Endothelial cell of umbilical vein (primary cell): ENCODE measurements around the gene HIRA. TPM values are rescaled to one million over a fixed set of nuclear protein-coding genes. Genes with fewer than 3 reads are reported as not detected.

ENCODE experiments used
- BruUV-seq: library from RNA; stranded (reverse); fragments of 400-500 nt; replicated peaks from 2 replicates; lab custom pipeline; 2021; lab: Mats Ljungman, UMichigan
- CTCF ChIA-PET: fragments of 300-600, 350-600 bp; sonication (Branson Sonifier 250); formaldehyde crosslinking; loops from one replicate; lab custom pipeline; 2021; ENCODE audit warnings: antibody characterized with exemption, inconsistent platforms; lab: Charles Lee
- POLR2A ChIA-PET: fragments of 300-600, 350-600 bp; sonication (Branson Sonifier 250); formaldehyde crosslinking; loops from one replicate; lab custom pipeline; 2021; ENCODE audit warnings: antibody characterized with exemption, inconsistent platforms; lab: Charles Lee
- DNase-seq: peaks from one replicate; pipeline ENCODE4 v3.0.0-alpha.2; 2011; ENCODE audit warnings: low read depth, low spot score
- FAIRE-seq: peaks from 2 replicates; lab custom pipeline; 2011; peaks lifted over from hg19 to GRCh38; lab: Jason Lieb, UNC
- H2AFZ ChIP-seq: 2 replicates; pipeline ENCODE4 v1.6.0; 2012; ENCODE audit warnings: low read depth, low read length, control low read depth, inconsistent platforms
- H3K27ac ChIP-seq: 2 replicates; pipeline ENCODE4 v1.5.1; 2011; ENCODE audit warnings: low read depth, mild to moderate bottlenecking, control low read depth, low read length, moderate library complexity; ENCODE audit not compliant: insufficient read depth
- H3K27me3 ChIP-seq, 2 experiments: 2 replicates each; pipeline versions ENCODE4 v1.6.0 to v1.6.1; 2011; ENCODE audit warnings: low read length in 2 of 2, mixed read lengths in 1 of 2; ENCODE audit not compliant: control insufficient read depth in 2 of 2, insufficient read depth in 2 of 2
- H3K36me3 ChIP-seq, 2 experiments: 2 replicates in 1 of 2; 3 replicates in 1 of 2; pipeline ENCODE4 v1.5.1; 2011; ENCODE audit warnings: low read length in 2 of 2, mild to moderate bottlenecking in 1 of 2, moderate library complexity in 1 of 2; ENCODE audit not compliant: control insufficient read depth in 2 of 2, insufficient read depth in 2 of 2; ENCODE audit errors: extremely low read depth in 1 of 2
- H3K4me1 ChIP-seq: 3 replicates; pipeline ENCODE4 v1.5.1; 2011; ENCODE audit warnings: mild to moderate bottlenecking, low read length; ENCODE audit not compliant: control insufficient read depth, insufficient read depth; ENCODE audit errors: extremely low read depth
- H3K4me2 ChIP-seq: 2 replicates; pipeline ENCODE4 v1.6.1; 2011; ENCODE audit warnings: low read length, control low read depth, mixed read lengths; ENCODE audit not compliant: insufficient read depth
- H3K4me3 ChIP-seq, 3 experiments: fragments of 200-600 bp in 1 of 3; sonication (generic), shearing (Covaris generic) in 1 of 3; replicated peaks in 1 of 3; 2 replicates each; pipeline ENCODE4 v1.5.1; 2011 to 2016; ENCODE audit warnings: control low read depth in 3 of 3, low read length in 3 of 3, mild to moderate bottlenecking in 2 of 3, inconsistent platforms in 1 of 3, low read depth in 1 of 3, moderate library complexity in 1 of 3; ENCODE audit not compliant: insufficient read depth in 1 of 3
- H3K79me2 ChIP-seq: 2 replicates; pipeline ENCODE4 v1.6.0; 2012; ENCODE audit warnings: low read length, inconsistent platforms; ENCODE audit not compliant: control insufficient read depth, insufficient read depth
- H3K9ac ChIP-seq: replicated peaks from 2 replicates; pipeline ENCODE3; 2011; ENCODE audit warnings: low read length, control low read depth; ENCODE audit not compliant: insufficient read depth; ENCODE audit errors: extremely low read depth
- H3K9me1 ChIP-seq: replicated peaks from 3 replicates; pipeline ENCODE4 v1.6.0; 2011; ENCODE audit warnings: mild to moderate bottlenecking, low read length; ENCODE audit not compliant: control insufficient read depth, insufficient read depth; ENCODE audit errors: extremely low read depth
- H3K9me3 ChIP-seq: replicated peaks from 2 replicates; pipeline ENCODE4 v1.5.1; 2012; ENCODE audit warnings: low read length, inconsistent platforms; ENCODE audit not compliant: control insufficient read depth, insufficient read depth
- H4K20me1 ChIP-seq: replicated peaks from 2 replicates; pipeline ENCODE3; 2011; ENCODE audit warnings: mild to moderate bottlenecking, low read length; ENCODE audit not compliant: control insufficient read depth, insufficient read depth; ENCODE audit errors: extremely low read depth
- EZH2 ChIP-seq: IDR thresholded peaks from 2 replicates; pipeline ENCODE4 v1.6.1; 2012; ENCODE audit warnings: borderline replicate concordance, low read depth, mild to moderate bottlenecking, moderate library complexity, low read length, inconsistent platforms; ENCODE audit not compliant: severe bottlenecking
- FOS ChIP-seq: IDR thresholded peaks from 2 replicates; pipeline ENCODE4 v1.6.1; 2011; ENCODE audit warnings: mild to moderate bottlenecking, low read length, moderate library complexity, borderline replicate concordance; ENCODE audit not compliant: insufficient read depth
- GATA2 ChIP-seq: IDR thresholded peaks from 2 replicates; pipeline ENCODE4 v1.7.0; 2011; ENCODE audit warnings: low read depth, mild to moderate bottlenecking, moderate library complexity, mixed read lengths, low read length; ENCODE audit not compliant: insufficient read length, insufficient read depth
- JUN ChIP-seq: IDR thresholded peaks from 2 replicates; pipeline ENCODE4 v1.6.1; 2011; ENCODE audit warnings: borderline replicate concordance, low read depth; ENCODE audit not compliant: insufficient read length, insufficient read depth
- MYC ChIP-seq: IDR thresholded peaks from one replicate; pipeline ENCODE4 v1.6.1; 2011; ENCODE audit warnings: mild to moderate bottlenecking, low read depth, low read length
- POLR2A ChIP-seq: IDR thresholded peaks from 2 replicates; pipeline ENCODE4 v1.6.1; 2012; ENCODE audit warnings: low read depth, mild to moderate bottlenecking, control low read depth, low read length
- POLR2AphosphoS5 ChIP-seq: IDR thresholded peaks from 2 replicates; pipeline ENCODE4 v1.6.1; 2012; ENCODE audit warnings: low read depth, mild to moderate bottlenecking, control low read depth, low read length, moderate library complexity; ENCODE audit not compliant: insufficient read depth
- dilution Hi-C: fragments of 300-500 bp; cut with MboI; formaldehyde crosslinking; loops from one replicate; pipeline ENCODE4 v1.15.0; 2019; ENCODE audit warnings: low sequenced_read_pairs; ENCODE audit not compliant: extremely low pct_ligation_motif_present
- intact Hi-C: fragments of 100-400 bp; cut with micrococcal nuclease; formaldehyde crosslinking; loops from one replicate; pipeline ENCODE4 v1.10.0; 2022
- polyA plus RNA-seq, 4 experiments: library from polyadenylated mRNA; depleted of rRNA in 3 of 4; stranded (reverse) in 3 of 4; unstranded in 1 of 4; fragments of >200 nt; gene quantifications; 2 replicates each; pipeline versions ENCODE4 v1.2.1 to v1.2.3, GENCODE V29; 2011 to 2012; ENCODE audit warnings: missing spikeins in 1 of 4
- total RNA-seq: library from RNA; stranded (reverse); gene quantifications from 2 replicates; pipeline ENCODE4 v1.2.3, GENCODE V29; 2021
- TF ChIP-seq, protein P1 (sequence below): IDR thresholded peaks from 2 replicates; pipeline ENCODE4 v1.6.1; 2011; ENCODE audit not compliant: insufficient read depth, insufficient read length
- TF ChIP-seq, protein P2 (sequence below), 2 donors: IDR thresholded peaks; 1 replicate in 1 of 2; 2 replicates in 1 of 2; pipeline ENCODE4 v1.5.1; 2011; ENCODE audit warnings: low read length in 2 of 2, mild to moderate bottlenecking in 2 of 2, moderate library complexity in 2 of 2, control low read depth in 1 of 2, inconsistent platforms in 1 of 2, low read depth in 1 of 2; ENCODE audit not compliant: insufficient read depth in 1 of 2; ENCODE audit errors: extremely low read depth in 1 of 2

HIRA gene
- total and polyA plus RNA-seq, 2 donors (not counting 3 experiments of a cell fraction or from before 2014, with no cell fraction given), result 17.3 to 27.7 TPM

DNA sequence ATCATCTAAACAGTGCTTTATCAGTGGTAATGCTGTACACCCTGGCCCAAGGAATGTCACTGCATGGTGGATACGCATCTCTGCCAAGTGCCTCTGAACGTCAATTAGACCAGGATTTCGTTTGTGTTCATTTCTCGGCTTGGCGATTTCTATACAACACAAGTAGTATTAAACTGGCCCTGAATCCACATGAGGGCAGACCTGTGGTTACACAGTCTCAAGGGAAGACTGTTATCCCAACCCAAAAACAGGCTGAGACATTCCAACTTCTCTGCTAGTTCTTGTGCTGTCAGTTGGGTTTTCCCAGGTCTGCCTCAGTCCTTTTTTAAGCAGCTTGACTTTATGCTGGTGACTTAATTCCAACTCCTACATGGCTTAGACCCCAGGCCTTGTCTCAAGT lies 58.1 kb downstream of the HIRA start:
- Histone ChIP-seq H3K27me3 (no peaks in the 10 kb centered on the region), H3K9ac (no peak overlapping the region), H3K9me1 (no peaks in the 10 kb centered on the region), H3K9me3 (no peaks in the 10 kb centered on the region), H3K4me2 (no peak overlapping the region), H3K27ac (no peak overlapping the region), H3K36me3 (peaks cover 20 to 39% of the 10 kb centered on the region in 2 experiments), H2AFZ (no peak overlapping the region), H3K4me1 (no peaks in the 10 kb centered on the region), H3K4me3 (no peak overlapping the region), H3K79me2 (no peaks in the 10 kb centered on the region), H4K20me1 (no peaks in the 10 kb centered on the region)
- dilution Hi-C loops (no loop called here), intact Hi-C loops (no loop called here)
- no TSS peak for BruUV-seq
- FAIRE-seq, result no peak
- POLR2A ChIA-PET, result no interaction called here
- TF ChIP-seq, protein P1, sequence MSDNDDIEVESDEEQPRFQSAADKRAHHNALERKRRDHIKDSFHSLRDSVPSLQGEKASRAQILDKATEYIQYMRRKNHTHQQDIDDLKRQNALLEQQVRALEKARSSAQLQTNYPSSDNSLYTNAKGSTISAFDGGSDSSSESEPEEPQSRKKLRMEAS, result no peak
- DNase-seq, result no peak
- CTCF ChIA-PET, result no interaction called here

DNA sequence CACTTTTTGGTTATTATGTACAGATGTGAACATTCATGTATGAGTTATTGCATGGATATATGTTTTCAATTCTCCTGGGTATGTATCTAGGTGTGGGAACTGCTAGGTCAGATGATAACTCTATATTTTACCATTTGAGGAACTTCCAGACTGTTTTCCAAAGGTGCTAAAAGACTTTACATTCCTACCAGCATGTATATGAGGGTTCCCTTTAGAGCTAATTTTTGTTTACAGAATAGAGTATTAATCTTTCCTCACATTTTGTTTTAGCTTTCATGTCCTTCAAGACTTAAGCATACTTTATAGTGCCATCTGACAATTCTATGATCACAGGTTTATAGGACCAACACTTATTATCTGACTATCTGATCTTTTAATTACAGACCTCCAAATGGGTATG lies 59.6 kb downstream of the HIRA start:
- no peaks in the 10 kb centered on the region for H3K4me1 ChIP-seq
- no peak overlapping the region for H3K9ac ChIP-seq
- BruUV-seq, result no TSS peak
- no peak overlapping the region for H3K27ac ChIP-seq
- H3K9me1 ChIP-seq, result no peaks in the 10 kb centered on the region
- ChIA-PET POLR2A (no interaction called here), CTCF (no interaction called here)
- H3K9me3 ChIP-seq, result no peaks in the 10 kb centered on the region
- intact Hi-C loops, result no loop called here
- no peak overlapping the region for H2AFZ ChIP-seq
- DNase-seq (no peak), FAIRE-seq (no peak)
- H4K20me1 ChIP-seq, result no peaks in the 10 kb centered on the region
- no peak overlapping the region for H3K4me2 ChIP-seq
- H3K79me2 ChIP-seq, result no peaks in the 10 kb centered on the region
- H3K36me3 ChIP-seq, result peaks cover 20 to 29% of the 10 kb centered on the region in 2 experiments
- no peaks in the 10 kb centered on the region for H3K27me3 ChIP-seq
- dilution Hi-C loops, result no loop called here
- TF ChIP-seq, protein P2, sequence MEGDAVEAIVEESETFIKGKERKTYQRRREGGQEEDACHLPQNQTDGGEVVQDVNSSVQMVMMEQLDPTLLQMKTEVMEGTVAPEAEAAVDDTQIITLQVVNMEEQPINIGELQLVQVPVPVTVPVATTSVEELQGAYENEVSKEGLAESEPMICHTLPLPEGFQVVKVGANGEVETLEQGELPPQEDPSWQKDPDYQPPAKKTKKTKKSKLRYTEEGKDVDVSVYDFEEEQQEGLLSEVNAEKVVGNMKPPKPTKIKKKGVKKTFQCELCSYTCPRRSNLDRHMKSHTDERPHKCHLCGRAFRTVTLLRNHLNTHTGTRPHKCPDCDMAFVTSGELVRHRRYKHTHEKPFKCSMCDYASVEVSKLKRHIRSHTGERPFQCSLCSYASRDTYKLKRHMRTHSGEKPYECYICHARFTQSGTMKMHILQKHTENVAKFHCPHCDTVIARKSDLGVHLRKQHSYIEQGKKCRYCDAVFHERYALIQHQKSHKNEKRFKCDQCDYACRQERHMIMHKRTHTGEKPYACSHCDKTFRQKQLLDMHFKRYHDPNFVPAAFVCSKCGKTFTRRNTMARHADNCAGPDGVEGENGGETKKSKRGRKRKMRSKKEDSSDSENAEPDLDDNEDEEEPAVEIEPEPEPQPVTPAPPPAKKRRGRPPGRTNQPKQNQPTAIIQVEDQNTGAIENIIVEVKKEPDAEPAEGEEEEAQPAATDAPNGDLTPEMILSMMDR (IDR thresholded peaks at IDR 0.05; ENCODE audit: extremely low read depth in 1 of 2, insufficient read depth in 1 of 2, low read depth in 1 of 2, low read length in 2 of 2), result no peak
- TF ChIP-seq POLR2A, result no peak
- TF ChIP-seq JUN, result no peak
- TF ChIP-seq EZH2, result no peak
- no peak for TF ChIP-seq GATA2
- no peak for TF ChIP-seq MYC
- TF ChIP-seq POLR2AphosphoS5, result no peak
- TF ChIP-seq FOS, result no peak
- TF ChIP-seq, protein P1, result no peak
- no peak overlapping the region for H3K4me3 ChIP-seq
